ENCODE measurements around the gene DDX59. TPM values are rescaled to one million over a fixed set of nuclear protein-coding genes. Genes with fewer than 3 reads are reported as not detected.
"Not testable (repeated sequence)": the region's sequence is repeated elsewhere in the genome, so short reads cannot be mapped to it uniquely, and the experiment has no call there.

The DDX59 gene
- total RNA-seq, 1 donor from 2014 or later: 19.0 TPM

DNA sequence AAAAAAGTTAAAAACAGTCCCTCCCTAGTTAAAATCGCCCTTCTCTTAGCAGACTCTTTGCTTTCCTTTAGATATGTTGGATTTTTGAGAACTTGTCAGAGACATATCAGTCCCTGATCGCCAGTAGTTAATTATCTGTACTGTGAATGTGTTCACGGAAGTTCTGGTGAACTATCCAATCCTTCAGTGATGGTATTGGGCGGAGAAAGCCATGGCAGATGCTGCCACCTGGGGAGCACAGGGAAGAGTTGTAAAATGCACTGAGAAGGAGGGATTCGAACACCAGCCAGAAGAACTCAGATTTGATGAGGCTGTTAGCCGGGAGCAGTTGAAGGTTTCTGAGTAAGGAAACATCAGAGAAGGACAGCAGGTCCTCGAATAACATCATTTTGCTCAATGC is 31.6 kb downstream of the DDX59 start:
- Mint-ChIP-seq H3K4me1 (ENCODE audit: unreplicated experiment) (peaks cover 10% of the 10 kb centered on the region), H3K36me3 (peaks cover 10% of the 10 kb centered on the region), H3K4me3 (no peak overlapping the region), H3K27ac (peak overlapping the region; percentile 67), H3K9me3 (no peaks in the 10 kb centered on the region), H3K27me3 (no peaks in the 10 kb centered on the region)
- no peak for TF ChIP-seq CTCF (conservative IDR thresholded peaks at IDR 0.05)
- no peak for DNase-seq (ENCODE audit: extremely low spot score, unreplicated experiment)

DNA sequence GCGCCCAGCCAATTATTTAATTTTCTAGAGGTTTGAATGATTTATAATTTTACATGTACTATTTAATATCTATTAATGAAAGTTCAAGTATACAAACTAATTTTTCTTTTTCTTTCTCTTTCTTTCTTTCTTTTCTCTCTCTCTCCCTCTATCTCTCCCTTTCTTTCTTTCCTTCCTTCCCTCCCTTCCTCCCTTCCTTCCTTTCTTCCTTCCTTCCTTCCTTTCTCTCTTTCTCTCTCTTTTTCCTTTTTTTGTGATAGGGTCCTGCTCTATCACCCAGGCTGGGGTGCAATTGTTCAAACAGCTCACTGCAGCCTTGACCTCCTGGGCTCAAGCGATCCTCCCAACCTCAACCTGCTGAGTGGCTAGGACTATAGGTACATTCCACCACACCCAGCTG is 33.0 kb downstream of the DDX59 start:
- Mint-ChIP-seq H3K9me3 (no peaks in the 10 kb centered on the region), H3K4me1 (ENCODE audit: unreplicated experiment) (peaks cover 10% of the 10 kb centered on the region), H3K36me3 (peaks cover 10% of the 10 kb centered on the region), H3K27ac (no peak overlapping the region), H3K4me3 (no peak overlapping the region), H3K27me3 (no peaks in the 10 kb centered on the region)
- no peak for TF ChIP-seq CTCF (conservative IDR thresholded peaks at IDR 0.05)
- no peak for DNase-seq (ENCODE audit: extremely low spot score, unreplicated experiment)

DNA sequence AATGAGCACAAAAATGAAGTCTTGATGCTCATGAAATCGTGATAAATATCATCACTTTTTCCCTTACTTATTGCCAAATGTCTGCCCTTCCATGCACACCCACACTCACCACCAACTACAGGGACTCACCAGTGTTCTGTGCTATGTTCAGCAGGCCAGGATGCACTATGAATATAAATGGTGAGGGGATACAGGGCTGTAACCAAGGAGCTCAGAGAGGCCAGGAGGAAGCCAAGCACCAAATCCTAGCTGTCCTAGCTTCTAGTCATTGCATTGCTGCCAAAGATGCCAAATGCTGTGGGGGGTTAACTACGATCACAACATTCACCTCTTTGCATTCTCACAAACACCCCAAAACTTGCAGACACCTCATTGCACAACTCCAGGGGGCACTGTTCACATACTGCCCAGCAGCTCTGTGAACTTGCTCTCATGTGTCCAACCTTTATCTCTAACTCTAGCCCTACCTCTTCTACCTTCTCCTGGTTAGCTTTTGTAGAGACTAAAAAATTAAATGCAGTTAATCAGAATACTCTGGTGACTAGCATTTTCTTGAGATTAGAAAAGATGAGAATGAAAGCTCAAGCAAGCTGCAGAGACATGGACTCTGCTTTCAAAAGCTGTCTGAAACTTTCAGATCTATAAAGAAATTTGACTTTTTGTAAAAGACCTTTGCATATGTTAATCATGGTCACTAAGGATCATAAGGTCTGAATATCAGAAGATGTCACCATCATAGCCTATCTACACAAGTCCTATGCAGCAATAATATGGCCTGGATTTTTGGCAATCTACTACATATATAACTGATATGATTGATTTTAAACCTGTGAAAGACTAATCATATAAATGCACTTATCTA is 35.2 kb downstream of the DDX59 start:
- H3K27ac Mint-ChIP-seq: no peak overlapping the region
- no peaks in the 10 kb centered on the region for H3K36me3 Mint-ChIP-seq
- no peaks in the 10 kb centered on the region for H3K9me3 Mint-ChIP-seq
- H3K27me3 Mint-ChIP-seq: no peaks in the 10 kb centered on the region
- no peak overlapping the region for H3K4me3 Mint-ChIP-seq
- no peaks in the 10 kb centered on the region for H3K4me1 Mint-ChIP-seq (ENCODE audit: unreplicated experiment)
- DNase-seq (ENCODE audit: extremely low spot score, unreplicated experiment): no peak
- peak; percentile 29 for TF ChIP-seq CTCF (conservative IDR thresholded peaks at IDR 0.05)

- TF ChIP-seq CTCF (conservative IDR thresholded peaks at IDR 0.05): no peak
- H3K4me1 Mint-ChIP-seq (ENCODE audit: unreplicated experiment): no peaks in the 10 kb centered on the region
- no peak overlapping the region for H3K27ac Mint-ChIP-seq
- no peaks in the 10 kb centered on the region for H3K36me3 Mint-ChIP-seq
- no peak overlapping the region for H3K4me3 Mint-ChIP-seq
- DNase-seq (ENCODE audit: extremely low spot score, unreplicated experiment): no peak
- H3K9me3 Mint-ChIP-seq: no peaks in the 10 kb centered on the region
- H3K27me3 Mint-ChIP-seq: no peaks in the 10 kb centered on the region
These were observed 38.3 kb downstream of the DDX59 start for GRCh38 chr1:200631375-200631774.

DNA sequence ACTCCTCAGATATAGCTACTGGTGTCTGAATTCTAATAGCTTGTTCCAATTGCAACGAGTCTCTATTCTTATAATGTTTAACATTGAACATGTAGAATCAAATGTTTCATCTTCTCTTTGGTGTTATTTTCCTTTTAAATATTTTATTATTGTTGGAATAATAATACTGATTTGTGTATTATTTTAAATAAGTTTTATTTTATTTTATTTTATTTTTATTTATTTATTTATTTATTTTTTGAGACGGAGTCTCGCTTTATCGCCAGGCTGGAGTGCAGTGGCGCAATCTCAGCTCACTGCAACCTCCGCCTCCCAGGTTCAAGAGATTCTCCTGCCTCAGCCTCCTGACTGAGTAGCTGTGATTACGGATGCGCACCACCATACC is 39.2 kb downstream of the DDX59 start:
- H3K27ac Mint-ChIP-seq: peak overlapping the region; percentile 86
- not testable (repeated sequence) for H3K27me3 Mint-ChIP-seq; H3K36me3 Mint-ChIP-seq; DNase-seq (ENCODE audit: extremely low spot score, unreplicated experiment); H3K9me3 Mint-ChIP-seq; H3K4me1 Mint-ChIP-seq (ENCODE audit: unreplicated experiment); H3K4me3 Mint-ChIP-seq

- Mint-ChIP-seq H3K9me3 (no peaks in the 10 kb centered on the region), H3K27me3 (no peaks in the 10 kb centered on the region), H3K36me3 (no peaks in the 10 kb centered on the region), H3K4me3 (peak overlapping the region; percentile 16), H3K27ac (peak overlapping the region; percentile 86), H3K4me1 (ENCODE audit: unreplicated experiment) (no peaks in the 10 kb centered on the region)
- DNase-seq (ENCODE audit: extremely low spot score, unreplicated experiment): no peak
- TF ChIP-seq CTCF (conservative IDR thresholded peaks at IDR 0.05): no peak
These were observed 39.7 kb downstream of the DDX59 start for GRCh38 chr1:200629876-200630514.

Data from type B pancreatic cell (in vitro differentiated cells).